Esophagus muscularis mucosa (tissue), 3 donors: ENCODE results near the gene SLC15A1.

Experiments
- CTCF ChIP-seq, 3 experiments: fragments of 200-600 bp in 2 of 3; fragments of 450-650 bp in 1 of 3; sonication (generic) in 2 of 3; IDR thresholded peaks; one replicate each; pipeline ENCODE4 v1.5.1; 2017 to 2019; ENCODE audit warnings: antibody characterized with exemption in 3 of 3, mild to moderate bottlenecking in 2 of 3, moderate library complexity in 1 of 3
- POLR2A ChIP-seq: fragments of 450-650 bp; IDR thresholded peaks from one replicate; pipeline ENCODE4 v1.6.1; 2017; ENCODE audit warnings: antibody characterized with exemption, moderate library complexity, mild to moderate bottlenecking, low read depth

GRCh38 chr13:98796798-98797197 lies 44.3 kb upstream of the SLC15A1 start:
- TF ChIP-seq CTCF (IDR thresholded peaks at IDR 0.05) (no peak), POLR2A (no peak)
